GM23338 (cell line): ENCODE measurements around the gene DOCK3. TPM values are rescaled to one million over a fixed set of nuclear protein-coding genes. Genes with fewer than 3 reads are reported as not detected.

Experiments used
- ATAC-seq: fragments of 200-7000 bp; cut with Tn5 transposase; 3 replicates; pipeline ENCODE4 v1.9.1; 2020
- DNase-seq: peaks from one replicate; pipeline ENCODE4 v3.0.0-alpha.2; 2015; ENCODE audit warnings: low spot score
- H2AFZ ChIP-seq: fragments of 200-600 bp; sonication (generic); 2 replicates; pipeline ENCODE4 v1.8.0; 2016; ENCODE audit warnings: antibody characterized with exemption, mild to moderate bottlenecking, moderate library complexity
- H3F3A ChIP-seq: fragments of 200-600 bp; sonication (generic); replicated peaks from 2 replicates; pipeline ENCODE4 v1.8.0; 2017; ENCODE audit warnings: antibody characterized with exemption, mixed run types, low read depth
- H3K27ac ChIP-seq: fragments of 200-600 bp; sonication (generic); 2 replicates; pipeline ENCODE4 v1.6.1; 2016; ENCODE audit warnings: low read depth
- H3K27me3 ChIP-seq: fragments of 200-600 bp; sonication (generic); 2 replicates; pipeline ENCODE4 v1.8.0; 2016; ENCODE audit warnings: mild to moderate bottlenecking, mixed run types, moderate library complexity; ENCODE audit not compliant: insufficient read depth
- H3K36me3 ChIP-seq: fragments of 200-600 bp; sonication (generic); 2 replicates; pipeline ENCODE4 v1.8.0; 2016; ENCODE audit warnings: mild to moderate bottlenecking; ENCODE audit not compliant: insufficient read depth
- H3K4me1 ChIP-seq: fragments of 200-600 bp; sonication (generic); 2 replicates; pipeline ENCODE4 v1.8.0; 2016; ENCODE audit warnings: mild to moderate bottlenecking, moderate library complexity; ENCODE audit not compliant: insufficient read depth
- H3K4me2 ChIP-seq: fragments of 200-600 bp; sonication (generic); 2 replicates; pipeline ENCODE4 v1.7.1; 2017; ENCODE audit warnings: mixed run types
- H3K4me3 ChIP-seq: fragments of 200-600 bp; sonication (generic); 2 replicates; pipeline ENCODE4 v1.6.1; 2016; ENCODE audit warnings: mixed run types
- H3K79me2 ChIP-seq: fragments of 200-600 bp; sonication (generic); replicated peaks from 2 replicates; pipeline ENCODE4 v1.8.0; 2017; ENCODE audit warnings: mild to moderate bottlenecking; ENCODE audit not compliant: insufficient read depth
- H3K9me2 ChIP-seq: fragments of 200-600 bp; sonication (generic); 2 replicates; pipeline ENCODE4 v1.8.0; 2017; ENCODE audit not compliant: insufficient read depth
- H4K20me1 ChIP-seq: fragments of 200-600 bp; sonication (generic); replicated peaks from 2 replicates; pipeline ENCODE4 v1.8.0; 2017; ENCODE audit warnings: mild to moderate bottlenecking; ENCODE audit not compliant: insufficient read depth
- H3K27ac Mint-ChIP-seq: 2 replicates; pipeline ENCODE4 v1.8.0; 2020; ENCODE audit warnings: inconsistent platforms, mild to moderate bottlenecking, moderate library complexity, mixed read lengths
- H3K27me3 Mint-ChIP-seq: 3 replicates; pipeline ENCODE4 v1.8.0; 2022; ENCODE audit warnings: low read depth, mild to moderate bottlenecking, moderate library complexity, mixed read lengths, inconsistent platforms; ENCODE audit not compliant: insufficient read depth, poor library complexity
- H3K36me3 Mint-ChIP-seq: 3 replicates; pipeline ENCODE4 v1.8.0; 2021; ENCODE audit warnings: low read depth, mild to moderate bottlenecking, inconsistent platforms, moderate library complexity, mixed read lengths
- H3K4me1 Mint-ChIP-seq: 3 replicates; pipeline ENCODE4 v1.8.0; 2020; ENCODE audit warnings: mild to moderate bottlenecking, inconsistent platforms, mixed read lengths
- H3K4me3 Mint-ChIP-seq: 3 replicates; pipeline ENCODE4 v1.8.0; 2021; ENCODE audit warnings: moderate library complexity, mild to moderate bottlenecking, inconsistent platforms, mixed read lengths
- H3K9me3 Mint-ChIP-seq: 3 replicates; pipeline ENCODE4 v1.8.0; 2020; ENCODE audit warnings: moderate library complexity, mild to moderate bottlenecking, inconsistent platforms, mixed read lengths
- CREB1 ChIP-seq: fragments of 250-450 bp; sonication (Bioruptor Pico); IDR thresholded peaks from 2 replicates; pipeline ENCODE4 v1.5.0; 2020; ENCODE audit warnings: low read depth, mild to moderate bottlenecking, moderate library complexity
- ETS1 ChIP-seq: IDR thresholded peaks from 2 replicates; pipeline ENCODE4 v1.6.1; 2016; ENCODE audit warnings: antibody characterized with exemption
- EZH2 ChIP-seq: fragments of 200-600 bp; sonication (generic); IDR thresholded peaks from one replicate; pipeline ENCODE4 v1.8.0; 2017; ENCODE audit warnings: antibody characterized with exemption, mild to moderate bottlenecking, low read depth; ENCODE audit not compliant: unreplicated experiment
- EZH2phosphoT487 ChIP-seq: fragments of 200-600 bp; sonication (generic); IDR thresholded peaks from one replicate; pipeline ENCODE4 v1.8.1; 2018; ENCODE audit warnings: antibody characterized with exemption; ENCODE audit not compliant: unreplicated experiment
- JUNB ChIP-seq: IDR thresholded peaks from one replicate; pipeline ENCODE4 v1.6.1; 2016; ENCODE audit warnings: antibody characterized with exemption; ENCODE audit not compliant: unreplicated experiment
- NANOG ChIP-seq: IDR thresholded peaks from 2 replicates; pipeline ENCODE4 v1.6.1; 2016; ENCODE audit warnings: antibody characterized with exemption, borderline replicate concordance
- POLR2AphosphoS5 ChIP-seq: IDR thresholded peaks from 2 replicates; pipeline ENCODE4 v1.6.1; 2016; ENCODE audit warnings: antibody characterized with exemption, low read depth
- REST ChIP-seq: IDR thresholded peaks from one replicate; pipeline ENCODE4 v1.6.1; 2018; ENCODE audit warnings: antibody characterized with exemption; ENCODE audit not compliant: unreplicated experiment
- STAT1 ChIP-seq: IDR thresholded peaks from one replicate; pipeline ENCODE4 v1.6.1; 2016; ENCODE audit warnings: antibody characterized with exemption; ENCODE audit not compliant: unreplicated experiment
- ZNF114 ChIP-seq: fragments of 250-450 bp; sonication (Bioruptor Pico); IDR thresholded peaks from 2 replicates; pipeline ENCODE4 v1.5.0; 2020; ENCODE audit warnings: mild to moderate bottlenecking, moderate library complexity
- ZNF331 ChIP-seq: fragments of 250-450 bp; sonication (Bioruptor Pico); IDR thresholded peaks from 2 replicates; pipeline ENCODE4 v1.5.0; 2020; ENCODE audit warnings: low read depth, mild to moderate bottlenecking, moderate library complexity
- polyA plus RNA-seq: library from polyadenylated mRNA; unstranded; fragments of >200 nt; fragmentation: Nextera tagmentation; extraction: Ambion mirVana; gene quantifications from 2 replicates; pipeline ENCODE4 v1.2.1, GENCODE V29; 2016
- total RNA-seq: library from RNA; depleted of rRNA; stranded (reverse); fragments of >200 nt; shearing (Covaris generic); gene quantifications from 2 replicates; pipeline ENCODE4 v1.2.3, GENCODE V29; 2014

DOCK3 gene
- total and polyA plus RNA-seq, 2 experiments from 2014 or later: 2.4 to 5.6 TPM

GRCh38 chr3:50848308-50848707, 173.6 kb downstream of the DOCK3 start:
- Histone ChIP-seq H2AFZ (no peak overlapping the region), H3K4me3 (no peak overlapping the region), H4K20me1 (no peaks in the 10 kb centered on the region), H3K79me2 (peaks cover 14% of the 10 kb centered on the region), H3K27ac (no peak overlapping the region), H3K4me1 (no peaks in the 10 kb centered on the region), H3K9me2 (0 out of 2 replicates have a peak, but pooled peaks cover 3% of the 10 kb centered on the region), H3K36me3 (no peaks in the 10 kb centered on the region), H3F3A (no peaks in the 10 kb centered on the region), H3K4me2 (no peak overlapping the region), H3K27me3 (no peaks in the 10 kb centered on the region)
- TF ChIP-seq EZH2phosphoT487: no peak
- no peak for TF ChIP-seq EZH2
- TF ChIP-seq ZNF114: no peak
- TF ChIP-seq CREB1 (CRISPR knock-in tag): no peak
- TF ChIP-seq JUNB: no peak
- no peak for TF ChIP-seq NANOG
- no peak for TF ChIP-seq POLR2AphosphoS5
- Mint-ChIP-seq H3K4me1 (peaks cover 4% of the 10 kb centered on the region; the same call in 1 of the 3 replicates), H3K36me3 (peaks cover 20% of the 10 kb centered on the region; the same call in 2 of the 3 replicates), H3K27ac (no peak overlapping the region), H3K9me3 (peaks cover 18% of the 10 kb centered on the region), H3K4me3 (no peak overlapping the region), H3K27me3 (no peaks in the 10 kb centered on the region)
- no peak for ATAC-seq
- no peak for DNase-seq

GRCh38 chr3:50850639-50851511, 176.1 kb downstream of the DOCK3 start:
- Histone ChIP-seq H4K20me1 (no peaks in the 10 kb centered on the region), H3K4me3 (no peak overlapping the region), H3K9me2 (0 out of 2 replicates have a peak, but pooled peaks cover 3% of the 10 kb centered on the region), H2AFZ (no peak overlapping the region), H3K79me2 (peaks cover 22% of the 10 kb centered on the region), H3K27me3 (no peaks in the 10 kb centered on the region), H3K4me2 (no peak overlapping the region), H3K4me1 (no peaks in the 10 kb centered on the region), H3F3A (no peaks in the 10 kb centered on the region), H3K27ac (no peak overlapping the region), H3K36me3 (no peaks in the 10 kb centered on the region)
- Mint-ChIP-seq H3K4me3 (no peak overlapping the region), H3K27ac (no peak overlapping the region), H3K9me3 (peaks cover 22% of the 10 kb centered on the region), H3K4me1 (peaks cover 4% of the 10 kb centered on the region; the same call in 1 of the 3 replicates), H3K27me3 (no peaks in the 10 kb centered on the region), H3K36me3 (peaks cover 23% of the 10 kb centered on the region)
- no peak for ATAC-seq
- DNase-seq: no peak
- TF ChIP-seq ETS1: no peak
- no peak for TF ChIP-seq JUNB
- no peak for TF ChIP-seq ZNF331
- no peak for TF ChIP-seq EZH2phosphoT487
- no peak for TF ChIP-seq POLR2AphosphoS5
- TF ChIP-seq REST: no peak
- no peak for TF ChIP-seq STAT1
